ENCODE results near the gene GNAI2. TPM values are rescaled to one million over a fixed set of nuclear protein-coding genes. Genes with fewer than 3 reads are reported as not detected.
"Not testable (repeated sequence)": the region's sequence is repeated elsewhere in the genome, so short reads cannot be mapped to it uniquely, and the experiment has no call there.

GNAI2 gene
- total RNA-seq, 1 experiment from 2014 or later = 100 TPM

DNA sequence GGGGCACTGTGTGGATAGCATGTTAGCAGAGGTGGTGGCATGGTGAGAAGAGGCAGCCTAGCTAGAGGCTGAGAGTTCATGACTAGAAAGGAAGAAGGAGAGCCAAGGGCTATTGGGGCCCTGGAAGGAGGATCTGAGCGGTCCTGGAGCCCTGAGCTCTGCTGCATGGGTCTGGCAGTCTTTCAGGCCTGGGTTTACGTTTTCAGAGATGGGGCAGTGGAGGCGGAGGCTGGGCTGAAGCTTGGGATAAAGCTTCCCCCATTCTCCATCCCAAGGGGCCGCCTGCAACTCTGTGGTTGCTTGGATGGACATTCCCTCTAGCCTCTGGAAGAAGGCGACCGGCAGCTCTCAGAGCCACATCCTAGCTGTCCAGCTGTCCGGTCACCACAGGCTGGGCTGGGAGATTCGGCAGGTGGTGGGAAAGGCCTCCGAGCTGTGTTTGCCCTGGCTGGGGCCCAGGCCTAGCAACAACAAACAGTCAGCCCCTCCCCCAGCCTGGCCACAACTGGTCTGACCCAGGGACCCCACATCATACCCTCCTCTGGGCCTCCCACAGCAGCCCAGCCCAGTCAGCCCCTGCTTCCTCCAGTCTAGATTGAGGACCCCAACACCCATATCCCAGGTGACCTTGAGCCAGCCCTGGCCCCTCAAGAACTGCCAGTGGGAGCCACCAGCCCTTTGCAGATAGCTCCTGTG is 32.7 kb upstream of the GNAI2 start:
- in situ Hi-C loops (cut with HindIII; ENCODE audit: low pct_unique_long_range_greater_than_20kb, low sequenced_read_pairs) = no loop called here
- DNase-seq (ENCODE audit: low read depth) = no peak

GRCh38 chr3:50203809-50204803 is 31.9 kb upstream of the GNAI2 start:
- in situ Hi-C loops (cut with HindIII; ENCODE audit: low pct_unique_long_range_greater_than_20kb, low sequenced_read_pairs) = no loop called here
- no peak for DNase-seq (ENCODE audit: low read depth)

DNA sequence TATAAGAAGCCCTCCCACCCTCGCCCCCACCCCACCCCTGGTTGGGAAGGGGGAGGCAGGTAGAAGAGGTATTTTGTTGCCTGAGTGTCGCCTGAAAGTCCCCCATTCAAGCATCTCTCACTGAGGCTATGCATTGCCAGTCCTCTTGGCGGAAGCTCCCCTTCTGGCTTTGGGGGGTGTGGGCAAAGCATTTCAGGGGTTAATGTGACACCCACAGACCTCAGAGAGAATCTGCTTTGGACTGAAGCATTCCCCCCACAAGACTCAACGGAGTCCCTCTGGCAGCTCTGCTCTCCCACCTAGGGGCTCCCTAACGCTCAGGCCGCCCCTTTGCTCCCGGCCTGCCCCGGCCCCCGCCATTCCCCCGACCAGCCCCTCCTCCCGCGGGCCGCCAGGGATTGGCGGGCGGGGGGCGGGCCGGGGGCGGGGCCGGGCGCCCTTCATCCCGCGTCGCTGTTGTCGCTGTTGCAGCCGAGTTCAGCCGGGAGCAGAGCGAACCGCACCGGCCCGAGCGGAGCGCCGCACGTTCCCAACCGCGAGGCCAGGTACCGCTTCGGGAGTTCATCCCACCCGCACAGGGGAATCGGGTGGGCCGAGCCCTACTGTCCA is 31.1 kb upstream of the GNAI2 start, which contains the start of gene SLC38A3:
SLC38A3 (plus strand) TSS at position 468 of the 609 bp plus-strand sequence. CDS start 8,929 bp downstream, outside the sequence.
- in situ Hi-C loops (cut with HindIII; ENCODE audit: low pct_unique_long_range_greater_than_20kb, low sequenced_read_pairs) = no loop called here
- no peak for DNase-seq (ENCODE audit: low read depth)

DNA sequence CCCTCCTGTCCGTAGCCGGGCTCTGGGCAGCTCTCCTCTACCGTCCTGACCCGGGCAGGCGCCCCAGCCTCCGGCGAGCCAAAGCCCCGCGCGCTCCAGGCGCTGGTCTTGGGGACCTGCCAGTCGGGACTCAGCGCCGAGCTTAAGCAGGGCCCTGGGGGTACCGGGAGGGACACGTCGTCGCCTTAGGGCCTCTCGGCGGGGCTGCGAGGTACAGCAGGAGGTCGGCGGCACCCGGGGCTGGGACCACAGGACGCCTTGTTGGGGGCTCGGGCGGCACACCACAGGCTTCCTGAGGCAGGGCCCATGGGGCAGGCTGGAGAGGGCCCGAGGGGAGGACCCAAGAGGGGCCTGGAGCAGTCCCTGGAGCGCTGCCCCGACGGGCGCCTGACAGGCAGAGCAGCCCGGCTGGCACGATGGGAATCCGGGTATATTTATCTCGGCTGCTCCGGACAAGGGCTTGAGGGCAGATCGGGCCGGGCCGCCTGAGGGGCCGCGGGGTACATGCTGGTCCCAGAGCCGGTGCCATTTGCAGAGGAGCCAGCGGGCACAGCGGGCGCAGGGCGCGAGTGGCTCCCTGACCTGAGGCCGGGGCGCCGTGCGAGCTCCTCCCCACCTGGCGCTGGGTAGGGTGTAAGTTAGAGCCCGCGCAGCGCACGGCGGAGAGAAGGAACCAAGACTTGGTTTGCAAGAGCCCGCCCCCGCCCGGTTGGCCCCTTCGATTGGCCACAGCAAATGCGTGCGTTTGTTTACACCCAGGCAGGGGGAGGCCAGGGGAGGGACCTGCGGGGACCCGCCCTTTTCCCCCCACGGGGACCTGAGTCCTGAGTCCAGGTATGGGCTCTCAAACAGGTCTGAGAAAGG is 30.4 kb upstream of the GNAI2 start:
- in situ Hi-C loops (cut with HindIII; ENCODE audit: low pct_unique_long_range_greater_than_20kb, low sequenced_read_pairs) = no loop called here
- DNase-seq (ENCODE audit: low read depth) = no peak

- DNase-seq (ENCODE audit: low read depth) = no peak
- in situ Hi-C loops (cut with HindIII; ENCODE audit: low pct_unique_long_range_greater_than_20kb, low sequenced_read_pairs) = no loop called here
Observed at GRCh38 chr3:50207359-50208042, 28.5 kb upstream of the GNAI2 start.

DNA sequence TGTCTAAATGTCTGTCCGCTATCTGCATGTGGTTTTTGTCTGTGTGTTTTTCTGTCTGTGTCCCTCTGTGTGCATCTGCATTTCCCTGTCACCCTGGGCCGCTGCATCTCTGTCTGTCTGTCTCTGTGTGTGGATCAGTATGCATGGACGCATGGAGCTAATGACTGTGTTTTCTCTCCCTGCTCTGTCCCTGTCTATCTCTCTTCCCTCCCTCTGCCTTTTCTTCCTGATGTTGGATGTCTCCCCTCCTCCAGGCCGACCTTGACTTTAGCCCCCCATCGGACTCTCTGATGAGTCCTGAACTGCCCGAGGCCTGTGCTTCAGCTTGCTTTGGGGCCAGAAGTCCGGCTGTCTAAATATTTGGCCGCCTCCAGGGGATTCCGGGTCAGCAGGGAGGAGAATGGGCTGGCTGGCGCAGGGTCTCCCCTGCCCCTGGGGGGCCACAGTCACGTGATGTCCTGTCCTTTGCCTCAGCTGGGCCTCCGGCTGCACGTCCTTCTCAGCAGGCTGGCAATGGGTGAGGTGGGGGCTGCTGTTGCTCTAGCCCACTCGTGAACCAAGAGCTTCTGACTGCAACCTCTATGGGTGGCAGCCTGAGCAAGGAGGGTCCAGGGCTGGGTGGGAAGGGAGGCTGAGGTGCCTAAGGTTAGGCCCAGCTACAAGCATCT is 27.2 kb upstream of the GNAI2 start:
- in situ Hi-C loops (cut with HindIII; ENCODE audit: low pct_unique_long_range_greater_than_20kb, low sequenced_read_pairs) = no loop called here
- no peak for DNase-seq (ENCODE audit: low read depth)

GRCh38 chr3:50210176-50210509 is 25.9 kb upstream of the GNAI2 start:
- in situ Hi-C loops (cut with HindIII; ENCODE audit: low pct_unique_long_range_greater_than_20kb, low sequenced_read_pairs) = no loop called here
- DNase-seq (ENCODE audit: low read depth) = no peak

GRCh38 chr3:50210510-50211367 is 25.3 kb upstream of the GNAI2 start:
- in situ Hi-C loops (cut with HindIII; ENCODE audit: low pct_unique_long_range_greater_than_20kb, low sequenced_read_pairs) = no loop called here
- DNase-seq (ENCODE audit: low read depth) = no peak

GRCh38 chr3:50211368-50211717 is 24.7 kb upstream of the GNAI2 start:
- in situ Hi-C loops (cut with HindIII; ENCODE audit: low pct_unique_long_range_greater_than_20kb, low sequenced_read_pairs); DNase-seq (ENCODE audit: low read depth): not testable (repeated sequence)

DNA sequence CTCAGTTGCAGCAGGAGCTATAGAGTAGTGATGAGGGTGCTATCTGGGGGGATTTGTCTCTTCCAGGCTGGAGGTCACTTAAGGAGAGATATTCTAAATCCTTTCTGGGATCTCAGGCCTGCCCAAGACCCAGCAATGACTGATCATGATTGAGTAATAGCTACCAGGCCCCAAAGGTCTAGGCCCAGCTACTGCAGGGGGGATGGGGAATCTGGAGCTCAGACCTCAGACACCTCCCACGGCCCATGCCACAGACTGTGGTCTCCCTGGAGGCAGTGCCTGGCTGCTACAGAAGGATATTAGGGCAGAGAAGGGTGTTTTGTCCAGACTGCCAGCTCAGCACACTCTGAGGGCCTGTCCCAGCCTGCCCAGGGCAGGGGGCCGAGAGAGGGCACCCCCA is 24.1 kb upstream of the GNAI2 start:
- DNase-seq (ENCODE audit: low read depth) = no peak

GRCh38 chr3:50212502-50212901 is 23.5 kb upstream of the GNAI2 start:
- DNase-seq (ENCODE audit: low read depth) = no peak

More for the DNA sequence above, 24.1 kb upstream of the GNAI2 start:
- in situ Hi-C loops (cut with HindIII; ENCODE audit: low pct_unique_long_range_greater_than_20kb, low sequenced_read_pairs) = no loop called here

GRCh38 chr3:50212971-50213370 is 23.0 kb upstream of the GNAI2 start:
- in situ Hi-C loops (cut with HindIII; ENCODE audit: low pct_unique_long_range_greater_than_20kb, low sequenced_read_pairs) = no loop called here
- DNase-seq (ENCODE audit: low read depth) = no peak

More at GRCh38 chr3:50212502-50212901, 23.5 kb upstream of the GNAI2 start:
- in situ Hi-C loops (cut with HindIII; ENCODE audit: low pct_unique_long_range_greater_than_20kb, low sequenced_read_pairs) = no loop called here

- DNase-seq (ENCODE audit: low read depth) = no peak
- in situ Hi-C loops (cut with HindIII; ENCODE audit: low pct_unique_long_range_greater_than_20kb, low sequenced_read_pairs) = no loop called here
Observed at GRCh38 chr3:50213373-50213772, 22.6 kb upstream of the GNAI2 start.

- DNase-seq (ENCODE audit: low read depth) = no peak
- in situ Hi-C loops (cut with HindIII; ENCODE audit: low pct_unique_long_range_greater_than_20kb, low sequenced_read_pairs) = no loop called here
Observed at GRCh38 chr3:50214824-50215223, 21.2 kb upstream of the GNAI2 start.

DNA sequence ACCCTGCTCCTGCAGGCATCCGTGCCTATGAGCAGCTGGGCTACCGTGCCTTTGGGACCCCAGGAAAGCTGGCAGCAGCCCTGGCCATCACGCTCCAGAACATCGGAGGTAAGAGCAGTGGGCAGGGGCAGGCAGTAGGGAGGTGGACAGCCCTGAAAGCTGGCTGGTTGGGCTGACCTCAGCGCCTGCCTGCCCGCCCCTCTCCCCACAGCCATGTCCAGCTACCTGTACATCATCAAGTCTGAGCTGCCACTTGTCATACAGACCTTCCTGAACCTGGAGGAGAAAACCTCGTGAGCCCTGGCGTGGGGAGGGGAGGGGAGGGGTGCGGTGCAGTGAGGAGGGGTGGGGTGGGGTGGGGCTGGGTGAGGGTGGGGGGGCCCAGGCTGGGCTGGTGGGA is 20.5 kb upstream of the GNAI2 start:
- DNase-seq (ENCODE audit: low read depth) = no peak

GRCh38 chr3:50217681-50218080 is 18.3 kb upstream of the GNAI2 start:
- DNase-seq (ENCODE audit: low read depth) = no peak
- in situ Hi-C loops (cut with HindIII; ENCODE audit: low pct_unique_long_range_greater_than_20kb, low sequenced_read_pairs) = no loop called here

More for the DNA sequence above, 20.5 kb upstream of the GNAI2 start:
- in situ Hi-C loops (cut with HindIII; ENCODE audit: low pct_unique_long_range_greater_than_20kb, low sequenced_read_pairs) = no loop called here

Measured in Caki2 (cell line).